Neutrophil (primary cell): Measurements from ENCODE around the gene SLC24A1.

ENCODE experiments used
- H3K27ac ChIP-seq: fragments of 200-600 bp; sonication (generic); 2 replicates; pipeline ENCODE4 v1.5.1; 2016; ENCODE audit warnings: mild to moderate bottlenecking, moderate library complexity
- H3K27me3 ChIP-seq: fragments of 200-600 bp; sonication (generic); 2 replicates; pipeline ENCODE4 v1.6.0; 2016; ENCODE audit warnings: mild to moderate bottlenecking
- H3K36me3 ChIP-seq: fragments of 200-600 bp; sonication (generic); 2 replicates; pipeline ENCODE4 v1.5.1; 2017
- H3K4me1 ChIP-seq, 2 experiments: fragments of 200-600 bp in 1 of 2; sonication (generic) in 1 of 2; 1 replicate in 1 of 2; 2 replicates in 1 of 2; pipeline versions ENCODE4 v1.5.1 to v1.6.1; 2013 to 2016; ENCODE audit warnings: low read depth in 1 of 2, low read length in 1 of 2, mild to moderate bottlenecking in 1 of 2, moderate library complexity in 1 of 2; ENCODE audit not compliant: control insufficient read depth in 1 of 2, insufficient read depth in 1 of 2
- H3K4me3 ChIP-seq, 2 experiments: fragments of 200-600 bp in 1 of 2; sonication (generic) in 1 of 2; 1 replicate in 1 of 2; 2 replicates in 1 of 2; pipeline ENCODE4 v1.5.1; 2013 to 2016; ENCODE audit warnings: low read depth in 1 of 2, low read length in 1 of 2, mild to moderate bottlenecking in 1 of 2, moderate library complexity in 1 of 2
- H3K9me3 ChIP-seq: fragments of 200-600 bp; sonication (generic); 2 replicates; pipeline ENCODE4 v1.5.1; 2016
- TF ChIP-seq, protein P1 (sequence below): fragments of 200-600 bp; sonication (generic); IDR thresholded peaks from 2 replicates; pipeline ENCODE4 v1.5.1; 2016; ENCODE audit warnings: antibody characterized with exemption

Gene SLC24A1

DNA sequence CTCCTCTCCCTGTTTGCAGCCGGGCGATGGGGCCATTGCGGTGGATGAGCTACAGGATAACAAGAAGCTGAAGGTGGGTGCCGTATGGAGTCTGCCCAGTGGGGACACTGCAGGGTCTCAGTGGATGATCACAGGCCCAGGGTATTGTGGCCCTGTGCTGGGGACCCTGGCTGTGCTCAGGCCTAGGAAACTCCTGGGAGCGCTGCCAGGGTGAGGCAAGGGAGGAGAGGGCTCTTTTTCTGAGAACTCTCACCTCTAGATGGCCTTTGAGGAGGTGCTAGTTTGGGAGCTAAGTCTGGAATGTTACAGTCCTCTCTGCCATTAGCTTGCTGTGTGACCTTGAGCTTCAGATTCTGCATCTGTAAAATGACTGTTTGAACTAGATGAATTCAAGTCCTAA, 16.4 kb downstream of the SLC24A1 start:
- Histone ChIP-seq H3K4me3 (no peak overlapping the region), H3K27ac (no peak overlapping the region), H3K9me3 (no peaks in the 10 kb centered on the region), H3K27me3 (no peaks in the 10 kb centered on the region), H3K4me1 (peaks cover 0 to 9% of the 10 kb centered on the region in 2 experiments), H3K36me3 (no peaks in the 10 kb centered on the region)
- TF ChIP-seq, protein P1, sequence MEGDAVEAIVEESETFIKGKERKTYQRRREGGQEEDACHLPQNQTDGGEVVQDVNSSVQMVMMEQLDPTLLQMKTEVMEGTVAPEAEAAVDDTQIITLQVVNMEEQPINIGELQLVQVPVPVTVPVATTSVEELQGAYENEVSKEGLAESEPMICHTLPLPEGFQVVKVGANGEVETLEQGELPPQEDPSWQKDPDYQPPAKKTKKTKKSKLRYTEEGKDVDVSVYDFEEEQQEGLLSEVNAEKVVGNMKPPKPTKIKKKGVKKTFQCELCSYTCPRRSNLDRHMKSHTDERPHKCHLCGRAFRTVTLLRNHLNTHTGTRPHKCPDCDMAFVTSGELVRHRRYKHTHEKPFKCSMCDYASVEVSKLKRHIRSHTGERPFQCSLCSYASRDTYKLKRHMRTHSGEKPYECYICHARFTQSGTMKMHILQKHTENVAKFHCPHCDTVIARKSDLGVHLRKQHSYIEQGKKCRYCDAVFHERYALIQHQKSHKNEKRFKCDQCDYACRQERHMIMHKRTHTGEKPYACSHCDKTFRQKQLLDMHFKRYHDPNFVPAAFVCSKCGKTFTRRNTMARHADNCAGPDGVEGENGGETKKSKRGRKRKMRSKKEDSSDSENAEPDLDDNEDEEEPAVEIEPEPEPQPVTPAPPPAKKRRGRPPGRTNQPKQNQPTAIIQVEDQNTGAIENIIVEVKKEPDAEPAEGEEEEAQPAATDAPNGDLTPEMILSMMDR = no peak

DNA sequence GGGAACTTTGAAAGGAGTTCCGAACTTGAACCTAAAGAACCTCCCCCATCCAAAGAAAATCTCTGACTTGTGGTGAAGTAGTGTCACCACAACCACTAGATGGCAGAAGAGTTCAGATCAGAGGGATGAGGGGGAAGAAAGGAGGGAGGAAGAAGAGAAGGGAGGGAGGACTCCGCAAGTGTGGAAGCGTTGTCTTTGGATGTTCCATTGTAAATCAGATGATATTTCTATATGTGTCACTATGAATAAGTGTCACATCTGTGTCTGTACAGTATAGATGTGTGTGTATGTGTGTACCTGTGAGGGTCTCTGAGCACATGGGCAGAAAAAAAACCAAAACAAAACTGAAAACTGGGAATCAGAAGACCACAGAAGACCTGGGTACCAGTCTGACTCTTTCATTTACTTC, 16.9 kb downstream of the SLC24A1 start:
- H3K27me3 ChIP-seq = no peaks in the 10 kb centered on the region
- no peaks in the 10 kb centered on the region for H3K36me3 ChIP-seq
- no peak overlapping the region for H3K4me3 ChIP-seq
- no peaks in the 10 kb centered on the region for H3K9me3 ChIP-seq
- no peak overlapping the region for H3K27ac ChIP-seq
- H3K4me1 ChIP-seq = peaks cover 0 to 9% of the 10 kb centered on the region in 2 experiments
- TF ChIP-seq, protein P1 = peak; percentile 56

DNA sequence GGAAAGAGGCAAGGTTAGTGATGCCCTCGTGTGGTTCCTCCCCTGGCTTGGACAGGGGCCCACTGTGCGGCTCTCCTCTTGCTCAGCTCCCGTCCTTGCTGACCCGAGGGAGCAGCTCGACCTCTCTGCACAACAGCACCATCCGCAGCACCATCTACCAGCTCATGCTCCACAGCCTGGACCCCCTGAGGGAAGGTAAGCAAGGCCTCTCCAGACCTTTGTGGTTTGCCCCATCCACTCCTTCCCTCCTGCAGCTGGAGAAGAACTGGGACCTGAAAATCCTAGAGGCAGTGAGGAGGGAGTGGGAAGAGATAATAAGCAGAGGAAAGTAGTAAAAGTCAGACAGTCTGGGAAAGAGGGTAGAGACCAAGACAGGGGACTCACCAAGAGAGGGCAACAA, 17.8 kb downstream of the SLC24A1 start:
- Histone ChIP-seq H3K4me1 (peaks cover 0 to 9% of the 10 kb centered on the region in 2 experiments), H3K4me3 (no peak overlapping the region), H3K27ac (no peak overlapping the region), H3K9me3 (no peaks in the 10 kb centered on the region), H3K36me3 (no peaks in the 10 kb centered on the region), H3K27me3 (no peaks in the 10 kb centered on the region)
- TF ChIP-seq, protein P1 = no peak

DNA sequence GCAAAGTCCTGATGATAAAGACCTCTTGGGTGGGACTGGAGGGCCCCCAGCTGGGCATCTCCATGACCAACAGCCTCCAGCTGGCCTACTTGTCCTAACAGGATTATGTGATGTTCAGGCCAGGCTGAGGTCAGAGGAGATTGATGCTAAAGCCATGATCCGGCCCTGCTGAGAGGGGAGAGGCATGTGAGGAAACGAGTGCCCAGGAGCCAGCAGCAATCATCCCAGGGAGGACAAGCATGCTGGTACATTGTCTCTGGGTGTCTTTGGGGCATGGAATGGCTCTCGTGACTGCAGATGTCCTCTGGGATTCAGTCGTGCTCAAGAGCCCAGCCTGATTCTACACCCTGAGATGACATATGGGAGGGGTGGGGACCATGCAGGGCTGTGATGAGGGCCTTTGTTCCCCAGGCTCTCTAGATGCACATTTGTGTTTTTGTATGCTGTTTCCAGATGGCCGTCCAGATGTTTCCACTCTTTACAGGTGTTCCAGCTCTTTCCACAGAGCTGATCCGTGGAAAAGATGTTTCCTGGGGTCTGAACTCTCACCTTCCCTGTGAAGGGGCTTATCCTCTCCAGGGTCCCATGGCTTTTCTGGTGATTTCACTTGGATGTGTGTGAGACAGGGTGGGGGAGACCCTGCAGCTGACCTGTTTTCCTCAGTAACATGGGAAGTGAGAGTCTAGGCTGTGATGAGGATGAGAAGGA, 20.2 kb downstream of the SLC24A1 start:
- H3K9me3 ChIP-seq = no peaks in the 10 kb centered on the region
- TF ChIP-seq, protein P1 = no peak
- no peak overlapping the region for H3K4me3 ChIP-seq
- H3K4me1 ChIP-seq = peaks cover 0 to 9% of the 10 kb centered on the region in 2 experiments
- H3K27me3 ChIP-seq = no peaks in the 10 kb centered on the region
- no peak overlapping the region for H3K27ac ChIP-seq
- no peaks in the 10 kb centered on the region for H3K36me3 ChIP-seq

DNA sequence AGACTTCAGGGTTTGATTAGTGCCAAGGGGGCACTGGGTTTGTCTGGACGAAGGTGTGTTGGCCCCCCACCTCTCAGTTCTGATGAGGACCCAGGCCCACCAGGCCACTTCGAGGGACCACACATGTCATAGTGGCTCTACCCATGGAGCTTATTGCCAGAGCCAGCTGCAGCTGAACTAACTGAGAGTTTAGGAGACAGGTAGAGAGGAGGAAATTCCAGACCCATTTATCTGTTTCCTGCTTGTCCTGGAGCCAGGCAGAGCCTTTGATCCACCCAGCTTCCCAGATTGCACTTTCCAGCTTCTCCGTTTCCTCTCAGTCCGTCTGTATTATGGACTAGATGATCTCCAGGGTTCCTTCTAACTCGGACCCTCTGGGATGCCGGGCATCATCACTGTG, 20.9 kb downstream of the SLC24A1 start:
- no peaks in the 10 kb centered on the region for H3K27me3 ChIP-seq
- H3K9me3 ChIP-seq = no peaks in the 10 kb centered on the region
- no peak overlapping the region for H3K27ac ChIP-seq
- no peak overlapping the region for H3K4me3 ChIP-seq
- H3K4me1 ChIP-seq = peaks cover 0 to 9% of the 10 kb centered on the region in 2 experiments
- H3K36me3 ChIP-seq = no peaks in the 10 kb centered on the region
- TF ChIP-seq, protein P1 = no peak
